Endothelial cell of umbilical vein (primary cell): ENCODE measurements around the gene DEPDC1B. TPM values are rescaled to one million over a fixed set of nuclear protein-coding genes. Genes with fewer than 3 reads are reported as not detected.

Experiments used
- BruUV-seq: library from RNA; stranded (reverse); fragments of 400-500 nt; replicated peaks from 2 replicates; lab custom pipeline; 2021; lab: Mats Ljungman, UMichigan
- CTCF ChIA-PET: fragments of 300-600, 350-600 bp; sonication (Branson Sonifier 250); formaldehyde crosslinking; loops from one replicate; lab custom pipeline; 2021; ENCODE audit warnings: antibody characterized with exemption, inconsistent platforms; lab: Charles Lee
- POLR2A ChIA-PET: fragments of 300-600, 350-600 bp; sonication (Branson Sonifier 250); formaldehyde crosslinking; loops from one replicate; lab custom pipeline; 2021; ENCODE audit warnings: antibody characterized with exemption, inconsistent platforms; lab: Charles Lee
- DNase-seq: peaks from one replicate; pipeline ENCODE4 v3.0.0-alpha.2; 2011; ENCODE audit warnings: low read depth, low spot score
- FAIRE-seq: peaks from 2 replicates; lab custom pipeline; 2011; peaks lifted over from hg19 to GRCh38; lab: Jason Lieb, UNC
- H2AFZ ChIP-seq: 2 replicates; pipeline ENCODE4 v1.6.0; 2012; ENCODE audit warnings: low read depth, low read length, control low read depth, inconsistent platforms
- H3K27ac ChIP-seq: 2 replicates; pipeline ENCODE4 v1.5.1; 2011; ENCODE audit warnings: low read depth, mild to moderate bottlenecking, control low read depth, low read length, moderate library complexity; ENCODE audit not compliant: insufficient read depth
- H3K27me3 ChIP-seq, 2 experiments: 2 replicates each; pipeline versions ENCODE4 v1.6.0 to v1.6.1; 2011; ENCODE audit warnings: low read length in 2 of 2, mixed read lengths in 1 of 2; ENCODE audit not compliant: control insufficient read depth in 2 of 2, insufficient read depth in 2 of 2
- H3K36me3 ChIP-seq, 2 experiments: 2 replicates in 1 of 2; 3 replicates in 1 of 2; pipeline ENCODE4 v1.5.1; 2011; ENCODE audit warnings: low read length in 2 of 2, mild to moderate bottlenecking in 1 of 2, moderate library complexity in 1 of 2; ENCODE audit not compliant: control insufficient read depth in 2 of 2, insufficient read depth in 2 of 2; ENCODE audit errors: extremely low read depth in 1 of 2
- H3K4me1 ChIP-seq: 3 replicates; pipeline ENCODE4 v1.5.1; 2011; ENCODE audit warnings: mild to moderate bottlenecking, low read length; ENCODE audit not compliant: control insufficient read depth, insufficient read depth; ENCODE audit errors: extremely low read depth
- H3K4me2 ChIP-seq: 2 replicates; pipeline ENCODE4 v1.6.1; 2011; ENCODE audit warnings: low read length, control low read depth, mixed read lengths; ENCODE audit not compliant: insufficient read depth
- H3K4me3 ChIP-seq, 3 experiments: fragments of 200-600 bp in 1 of 3; sonication (generic), shearing (Covaris generic) in 1 of 3; replicated peaks in 1 of 3; 2 replicates each; pipeline ENCODE4 v1.5.1; 2011 to 2016; ENCODE audit warnings: control low read depth in 3 of 3, low read length in 3 of 3, mild to moderate bottlenecking in 2 of 3, inconsistent platforms in 1 of 3, low read depth in 1 of 3, moderate library complexity in 1 of 3; ENCODE audit not compliant: insufficient read depth in 1 of 3
- H3K79me2 ChIP-seq: 2 replicates; pipeline ENCODE4 v1.6.0; 2012; ENCODE audit warnings: low read length, inconsistent platforms; ENCODE audit not compliant: control insufficient read depth, insufficient read depth
- H3K9ac ChIP-seq: replicated peaks from 2 replicates; pipeline ENCODE3; 2011; ENCODE audit warnings: low read length, control low read depth; ENCODE audit not compliant: insufficient read depth; ENCODE audit errors: extremely low read depth
- H3K9me1 ChIP-seq: replicated peaks from 3 replicates; pipeline ENCODE4 v1.6.0; 2011; ENCODE audit warnings: mild to moderate bottlenecking, low read length; ENCODE audit not compliant: control insufficient read depth, insufficient read depth; ENCODE audit errors: extremely low read depth
- H3K9me3 ChIP-seq: replicated peaks from 2 replicates; pipeline ENCODE4 v1.5.1; 2012; ENCODE audit warnings: low read length, inconsistent platforms; ENCODE audit not compliant: control insufficient read depth, insufficient read depth
- H4K20me1 ChIP-seq: replicated peaks from 2 replicates; pipeline ENCODE3; 2011; ENCODE audit warnings: mild to moderate bottlenecking, low read length; ENCODE audit not compliant: control insufficient read depth, insufficient read depth; ENCODE audit errors: extremely low read depth
- EZH2 ChIP-seq: IDR thresholded peaks from 2 replicates; pipeline ENCODE4 v1.6.1; 2012; ENCODE audit warnings: borderline replicate concordance, low read depth, mild to moderate bottlenecking, moderate library complexity, low read length, inconsistent platforms; ENCODE audit not compliant: severe bottlenecking
- FOS ChIP-seq: IDR thresholded peaks from 2 replicates; pipeline ENCODE4 v1.6.1; 2011; ENCODE audit warnings: mild to moderate bottlenecking, low read length, moderate library complexity, borderline replicate concordance; ENCODE audit not compliant: insufficient read depth
- GATA2 ChIP-seq: IDR thresholded peaks from 2 replicates; pipeline ENCODE4 v1.7.0; 2011; ENCODE audit warnings: low read depth, mild to moderate bottlenecking, moderate library complexity, mixed read lengths, low read length; ENCODE audit not compliant: insufficient read length, insufficient read depth
- JUN ChIP-seq: IDR thresholded peaks from 2 replicates; pipeline ENCODE4 v1.6.1; 2011; ENCODE audit warnings: borderline replicate concordance, low read depth; ENCODE audit not compliant: insufficient read length, insufficient read depth
- MYC ChIP-seq: IDR thresholded peaks from one replicate; pipeline ENCODE4 v1.6.1; 2011; ENCODE audit warnings: mild to moderate bottlenecking, low read depth, low read length
- POLR2A ChIP-seq: IDR thresholded peaks from 2 replicates; pipeline ENCODE4 v1.6.1; 2012; ENCODE audit warnings: low read depth, mild to moderate bottlenecking, control low read depth, low read length
- POLR2AphosphoS5 ChIP-seq: IDR thresholded peaks from 2 replicates; pipeline ENCODE4 v1.6.1; 2012; ENCODE audit warnings: low read depth, mild to moderate bottlenecking, control low read depth, low read length, moderate library complexity; ENCODE audit not compliant: insufficient read depth
- dilution Hi-C: fragments of 300-500 bp; cut with MboI; formaldehyde crosslinking; loops from one replicate; pipeline ENCODE4 v1.15.0; 2019; ENCODE audit warnings: low sequenced_read_pairs; ENCODE audit not compliant: extremely low pct_ligation_motif_present
- intact Hi-C: fragments of 100-400 bp; cut with micrococcal nuclease; formaldehyde crosslinking; loops from one replicate; pipeline ENCODE4 v1.10.0; 2022
- polyA plus RNA-seq, 4 experiments: library from polyadenylated mRNA; depleted of rRNA in 3 of 4; stranded (reverse) in 3 of 4; unstranded in 1 of 4; fragments of >200 nt; gene quantifications; 2 replicates each; pipeline versions ENCODE4 v1.2.1 to v1.2.3, GENCODE V29; 2011 to 2012; ENCODE audit warnings: missing spikeins in 1 of 4
- total RNA-seq: library from RNA; stranded (reverse); gene quantifications from 2 replicates; pipeline ENCODE4 v1.2.3, GENCODE V29; 2021
- TF ChIP-seq, protein P1 (sequence below), 2 donors: IDR thresholded peaks; 1 replicate in 1 of 2; 2 replicates in 1 of 2; pipeline ENCODE4 v1.5.1; 2011; ENCODE audit warnings: low read length in 2 of 2, mild to moderate bottlenecking in 2 of 2, moderate library complexity in 2 of 2, control low read depth in 1 of 2, inconsistent platforms in 1 of 2, low read depth in 1 of 2; ENCODE audit not compliant: insufficient read depth in 1 of 2; ENCODE audit errors: extremely low read depth in 1 of 2
- TF ChIP-seq, protein P2 (sequence below): IDR thresholded peaks from 2 replicates; pipeline ENCODE4 v1.6.1; 2011; ENCODE audit not compliant: insufficient read depth, insufficient read length

Gene DEPDC1B
- total and polyA plus RNA-seq, 2 donors (not counting 3 experiments of a cell fraction or from before 2014, with no cell fraction given), result 6.7 to 18.7 TPM

DNA sequence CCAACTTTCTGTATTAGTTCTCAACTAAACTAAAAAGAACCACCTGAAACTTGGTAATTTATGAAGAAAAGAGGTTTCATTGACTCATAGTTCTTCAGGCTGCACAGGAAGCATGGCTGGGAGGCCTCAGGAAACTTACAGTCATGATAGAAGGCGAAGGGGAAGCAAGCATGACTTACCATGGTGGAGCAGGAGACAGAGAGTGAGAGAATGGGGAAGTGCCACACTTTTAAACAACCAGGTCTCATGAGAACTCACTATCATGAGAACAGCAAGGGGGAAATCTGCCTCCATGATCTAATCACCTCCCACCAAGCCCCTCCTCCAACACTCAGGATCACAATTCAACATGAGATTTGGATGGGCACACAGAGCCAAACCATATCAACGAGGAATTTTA lies 123.5 kb downstream of the DEPDC1B start:
- Histone ChIP-seq H3K9ac (no peak overlapping the region), H3K9me1 (no peaks in the 10 kb centered on the region), H3K27ac (no peak overlapping the region), H3K4me1 (no peaks in the 10 kb centered on the region), H2AFZ (no peak overlapping the region), H3K4me2 (no peak overlapping the region), H3K36me3 (no peaks in the 10 kb centered on the region), H3K27me3 (no peaks in the 10 kb centered on the region), H3K4me3 (no peak overlapping the region), H4K20me1 (no peaks in the 10 kb centered on the region), H3K79me2 (no peaks in the 10 kb centered on the region), H3K9me3 (no peaks in the 10 kb centered on the region)
- TF ChIP-seq POLR2AphosphoS5, result no peak
- TF ChIP-seq, protein P1, sequence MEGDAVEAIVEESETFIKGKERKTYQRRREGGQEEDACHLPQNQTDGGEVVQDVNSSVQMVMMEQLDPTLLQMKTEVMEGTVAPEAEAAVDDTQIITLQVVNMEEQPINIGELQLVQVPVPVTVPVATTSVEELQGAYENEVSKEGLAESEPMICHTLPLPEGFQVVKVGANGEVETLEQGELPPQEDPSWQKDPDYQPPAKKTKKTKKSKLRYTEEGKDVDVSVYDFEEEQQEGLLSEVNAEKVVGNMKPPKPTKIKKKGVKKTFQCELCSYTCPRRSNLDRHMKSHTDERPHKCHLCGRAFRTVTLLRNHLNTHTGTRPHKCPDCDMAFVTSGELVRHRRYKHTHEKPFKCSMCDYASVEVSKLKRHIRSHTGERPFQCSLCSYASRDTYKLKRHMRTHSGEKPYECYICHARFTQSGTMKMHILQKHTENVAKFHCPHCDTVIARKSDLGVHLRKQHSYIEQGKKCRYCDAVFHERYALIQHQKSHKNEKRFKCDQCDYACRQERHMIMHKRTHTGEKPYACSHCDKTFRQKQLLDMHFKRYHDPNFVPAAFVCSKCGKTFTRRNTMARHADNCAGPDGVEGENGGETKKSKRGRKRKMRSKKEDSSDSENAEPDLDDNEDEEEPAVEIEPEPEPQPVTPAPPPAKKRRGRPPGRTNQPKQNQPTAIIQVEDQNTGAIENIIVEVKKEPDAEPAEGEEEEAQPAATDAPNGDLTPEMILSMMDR (IDR thresholded peaks at IDR 0.05; ENCODE audit: extremely low read depth in 1 of 2, insufficient read depth in 1 of 2, low read depth in 1 of 2, low read length in 2 of 2), result no peak
- no peak for TF ChIP-seq EZH2
- TF ChIP-seq, protein P2, sequence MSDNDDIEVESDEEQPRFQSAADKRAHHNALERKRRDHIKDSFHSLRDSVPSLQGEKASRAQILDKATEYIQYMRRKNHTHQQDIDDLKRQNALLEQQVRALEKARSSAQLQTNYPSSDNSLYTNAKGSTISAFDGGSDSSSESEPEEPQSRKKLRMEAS, result no peak
- no peak for TF ChIP-seq JUN
- TF ChIP-seq FOS, result no peak
- TF ChIP-seq MYC, result no peak
- TF ChIP-seq GATA2, result no peak
- no peak for TF ChIP-seq POLR2A
- no TSS peak for BruUV-seq
- DNase-seq (no peak), FAIRE-seq (no peak)
- CTCF ChIA-PET, result no interaction called here
- intact Hi-C loops, result no loop called here
- POLR2A ChIA-PET, result no interaction called here
- dilution Hi-C loops, result no loop called here
